COLO829 (cell line): ENCODE data around the gene KCNJ2.

Experiments used
- DNase-seq: peaks from one replicate; pipeline ENCODE4 v3.0.0; 2012; ENCODE audit warnings: low spot score

KCNJ2 gene

DNA sequence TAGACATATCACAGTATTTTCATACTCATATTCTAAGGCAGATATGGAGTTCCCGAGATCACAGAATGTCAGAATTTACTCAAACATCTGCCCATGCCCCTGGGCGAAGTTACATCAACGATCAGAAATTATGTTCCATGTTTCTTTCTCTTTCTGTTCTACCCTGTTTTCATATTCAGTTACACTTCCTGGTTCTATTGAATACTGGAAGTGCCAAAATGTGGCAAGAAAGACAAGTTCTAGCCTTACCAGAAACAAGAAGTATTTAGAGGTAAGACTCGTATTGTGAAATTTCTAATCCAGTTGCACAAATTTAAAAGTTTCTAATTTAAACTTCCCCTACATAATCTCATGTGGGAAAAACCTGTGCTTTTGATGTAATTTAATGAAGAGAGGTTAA, 36.1 kb downstream of the KCNJ2 start:
- DNase-seq, result no peak

DNA sequence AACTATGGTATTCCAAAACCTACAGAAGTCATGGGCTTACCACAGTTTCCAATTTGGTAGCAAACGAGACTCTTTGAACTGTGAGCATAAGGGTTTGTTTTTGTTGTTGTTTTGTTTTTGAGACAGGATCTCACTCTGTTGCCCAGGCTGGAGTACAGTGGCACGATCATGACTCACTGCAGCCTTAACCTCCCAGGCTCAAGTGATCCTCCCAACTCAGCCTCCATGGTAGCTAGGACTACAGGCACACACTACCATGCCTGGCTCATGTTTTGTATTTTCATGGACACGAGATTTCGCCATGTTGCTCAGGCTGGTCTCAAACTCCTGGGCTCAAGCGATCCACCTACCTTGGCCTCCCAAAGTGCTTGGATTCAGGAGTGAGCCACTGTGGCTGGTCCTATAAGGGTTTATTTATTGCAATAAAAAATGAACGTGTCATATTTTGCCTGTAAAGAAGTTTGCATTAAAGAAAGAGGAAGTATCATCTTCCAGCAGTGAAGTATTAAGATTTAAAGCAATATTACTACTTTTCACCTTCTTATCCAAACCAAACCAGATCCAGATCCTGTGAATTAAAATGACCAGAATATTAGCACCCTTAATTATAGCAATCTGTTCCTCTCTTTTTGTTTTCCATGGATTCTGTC, 37.2 kb downstream of the KCNJ2 start:
- DNase-seq, result no peak

- peak; percentile 30 for DNase-seq
These were observed 37.9 kb downstream of the KCNJ2 start for GRCh38 chr17:70207184-70207583.

DNA sequence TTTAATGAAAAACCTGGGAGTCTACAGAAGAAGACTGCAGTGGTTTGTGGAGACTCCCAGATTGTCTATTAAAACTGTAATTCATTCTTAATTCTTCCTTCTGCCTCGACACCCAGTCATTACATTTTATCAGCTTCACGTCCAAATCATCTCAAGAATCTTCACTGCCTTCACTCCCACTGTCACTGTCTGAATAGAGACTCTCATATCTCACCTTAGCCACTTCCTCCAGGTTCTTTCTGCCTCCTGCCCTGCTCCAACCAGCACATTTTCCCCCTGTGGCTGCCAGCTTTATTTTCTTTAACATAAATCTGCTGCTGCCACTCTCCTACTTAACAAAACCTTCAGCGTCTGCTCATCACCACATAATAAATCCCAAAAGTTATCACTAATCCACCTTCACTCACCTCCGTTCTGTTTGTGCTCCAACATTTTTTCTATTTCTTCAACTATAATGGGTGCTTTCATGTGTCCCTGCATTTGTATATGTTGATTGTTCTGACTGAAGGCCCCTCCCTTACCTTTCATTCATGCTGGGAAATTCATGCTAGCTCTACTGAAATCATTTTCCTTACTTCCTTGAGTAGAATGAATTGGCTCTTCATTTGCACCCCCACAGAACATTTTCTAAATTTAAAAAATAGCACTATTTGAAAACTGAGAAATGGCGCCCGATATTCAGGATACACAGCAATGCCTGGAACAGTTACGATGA, 38.9 kb downstream of the KCNJ2 start:
- no peak for DNase-seq

DNA sequence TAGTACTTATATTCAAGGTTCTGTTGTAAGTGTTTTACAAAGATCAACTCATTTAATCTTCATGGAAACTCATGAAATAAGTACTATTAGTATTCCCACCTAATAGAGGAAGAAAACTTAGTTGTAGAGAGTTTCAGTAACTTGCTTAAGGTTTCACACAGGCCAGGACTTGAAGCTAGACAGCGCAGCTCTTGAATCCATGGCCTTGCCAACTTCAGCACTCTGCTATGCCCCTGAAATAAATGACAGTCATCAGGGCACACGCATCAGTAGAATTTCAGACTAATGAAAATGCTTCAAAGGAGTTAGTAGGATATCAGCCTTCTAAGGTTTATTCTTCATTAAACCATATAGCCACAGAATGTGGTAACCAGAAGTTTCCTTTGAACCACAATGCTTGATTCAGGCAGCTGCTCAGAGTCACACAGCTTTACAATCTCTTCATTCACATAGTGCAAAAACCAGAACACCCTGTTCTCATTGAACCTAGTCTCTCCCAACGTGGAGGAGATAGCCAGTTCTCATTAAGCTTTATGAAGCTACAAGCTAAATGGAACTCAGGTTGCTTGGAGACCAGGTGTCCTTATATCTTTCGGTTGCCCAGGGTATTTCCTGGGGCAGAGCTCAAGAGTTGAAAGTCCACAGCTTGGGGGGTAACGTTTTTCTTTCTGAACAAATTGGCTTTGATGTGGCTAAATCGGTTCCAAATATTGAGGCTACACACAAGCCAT, 39.7 kb downstream of the KCNJ2 start:
- no peak for DNase-seq

DNA sequence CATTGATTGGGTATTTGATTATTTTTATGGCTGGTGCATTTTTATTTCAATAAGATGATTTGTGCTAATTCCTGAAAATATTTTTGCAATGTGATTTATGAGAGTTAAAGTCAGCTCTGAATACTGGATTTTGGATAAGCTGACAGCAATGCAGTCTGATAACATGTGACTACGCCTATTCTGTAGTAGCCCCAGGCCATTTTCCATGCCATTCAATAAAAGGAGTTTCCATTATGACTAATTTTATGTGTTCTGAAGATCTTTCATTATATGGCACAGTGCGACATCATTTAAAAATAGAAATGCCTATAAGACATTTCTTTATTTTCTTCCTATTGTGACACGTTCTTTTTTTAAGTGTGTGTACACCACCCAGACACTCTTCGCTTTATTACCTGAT, 46.3 kb downstream of the KCNJ2 start:
- peak; percentile 41 for DNase-seq

GRCh38 chr17:70217571-70217970, 48.2 kb downstream of the KCNJ2 start:
- no peak for DNase-seq

DNA sequence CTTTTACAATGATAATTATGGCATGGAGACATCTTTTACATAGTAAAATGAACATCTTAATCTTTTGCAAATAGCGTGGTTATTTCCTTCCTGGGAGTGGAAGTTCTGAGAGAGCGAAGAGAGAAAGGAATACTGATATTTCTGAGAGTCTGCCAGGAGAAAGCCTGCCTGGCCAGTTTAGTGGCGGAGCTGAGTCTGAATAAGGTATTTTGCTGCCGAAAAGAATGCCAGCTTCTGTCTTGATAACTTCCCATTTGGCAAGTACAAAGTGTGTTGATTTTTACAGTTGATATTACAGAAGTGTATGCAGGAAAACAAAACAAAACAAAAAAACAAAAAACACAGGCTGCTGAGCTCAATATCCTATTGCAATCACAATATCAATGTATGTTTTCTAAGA, 55.9 kb downstream of the KCNJ2 start:
- no peak for DNase-seq
